ENCODE data around the gene IFI16. TPM values are rescaled to one million over a fixed set of nuclear protein-coding genes. Genes with fewer than 3 reads are reported as not detected.
A peak's percentile ranks its signal among the peaks of the same experiment; 100 is the strongest.

The IFI16 gene
- total RNA-seq, 1 donor from 2014 or later: 5.4 TPM

DNA sequence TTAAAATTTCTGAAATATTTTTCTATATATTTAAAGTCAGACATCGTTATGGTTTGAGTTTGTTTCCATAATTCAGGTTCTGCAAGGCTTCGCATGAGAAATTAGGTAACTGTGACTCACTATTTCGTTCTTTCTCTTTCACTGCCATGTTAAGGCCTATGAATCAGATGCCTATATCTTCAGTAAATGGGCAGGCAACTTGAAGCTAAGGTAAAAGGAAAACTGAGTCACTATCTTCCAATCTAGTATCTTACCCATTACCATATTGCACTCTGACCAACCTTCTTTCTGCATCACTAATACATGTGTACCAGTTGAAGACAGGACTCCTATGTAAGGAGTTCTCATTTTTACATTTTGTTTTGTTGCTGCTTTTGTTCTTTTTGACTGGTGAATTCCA lies 40.5 kb upstream of the IFI16 start:
- H3K36me3 ChIP-seq: no peaks in the 10 kb centered on the region
- no peak overlapping the region for H3K27ac ChIP-seq
- H4K20me1 ChIP-seq (ENCODE audit: low read depth): no peaks in the 10 kb centered on the region
- Mint-ChIP-seq H3K27ac (no peak overlapping the region), H3K27me3 (ENCODE audit: insufficient read depth, low read depth) (no peaks in the 10 kb centered on the region), H3K36me3 (no peaks in the 10 kb centered on the region), H3K4me3 (no peak overlapping the region), H3K9me3 (peaks cover 3% of the 10 kb centered on the region), H3K4me1 (no peaks in the 10 kb centered on the region)
- H3K79me2 ChIP-seq (ENCODE audit: low read depth): no peaks in the 10 kb centered on the region
- DNase-seq (ENCODE audit: low spot score): no peak
- no peak overlapping the region for H3K4me3 ChIP-seq
- no peaks in the 10 kb centered on the region for H3F3A ChIP-seq (ENCODE audit: low read depth)
- H2AFZ ChIP-seq (replicated peaks): no peak overlapping the region
- H3K9me3 ChIP-seq (ENCODE audit: low read depth): no peaks in the 10 kb centered on the region
- TF ChIP-seq EZH2phosphoT487 (IDR thresholded peaks at IDR 0.05) (no peak), EZH2 (IDR thresholded peaks at IDR 0.05) (no peak)
- TF ChIP-seq, protein P1, sequence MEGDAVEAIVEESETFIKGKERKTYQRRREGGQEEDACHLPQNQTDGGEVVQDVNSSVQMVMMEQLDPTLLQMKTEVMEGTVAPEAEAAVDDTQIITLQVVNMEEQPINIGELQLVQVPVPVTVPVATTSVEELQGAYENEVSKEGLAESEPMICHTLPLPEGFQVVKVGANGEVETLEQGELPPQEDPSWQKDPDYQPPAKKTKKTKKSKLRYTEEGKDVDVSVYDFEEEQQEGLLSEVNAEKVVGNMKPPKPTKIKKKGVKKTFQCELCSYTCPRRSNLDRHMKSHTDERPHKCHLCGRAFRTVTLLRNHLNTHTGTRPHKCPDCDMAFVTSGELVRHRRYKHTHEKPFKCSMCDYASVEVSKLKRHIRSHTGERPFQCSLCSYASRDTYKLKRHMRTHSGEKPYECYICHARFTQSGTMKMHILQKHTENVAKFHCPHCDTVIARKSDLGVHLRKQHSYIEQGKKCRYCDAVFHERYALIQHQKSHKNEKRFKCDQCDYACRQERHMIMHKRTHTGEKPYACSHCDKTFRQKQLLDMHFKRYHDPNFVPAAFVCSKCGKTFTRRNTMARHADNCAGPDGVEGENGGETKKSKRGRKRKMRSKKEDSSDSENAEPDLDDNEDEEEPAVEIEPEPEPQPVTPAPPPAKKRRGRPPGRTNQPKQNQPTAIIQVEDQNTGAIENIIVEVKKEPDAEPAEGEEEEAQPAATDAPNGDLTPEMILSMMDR (IDR thresholded peaks at IDR 0.05): no peak
- H3K4me1 ChIP-seq: no peaks in the 10 kb centered on the region
- H3K4me2 ChIP-seq: no peak overlapping the region
- no peaks in the 10 kb centered on the region for H3K27me3 ChIP-seq
- H3K9ac ChIP-seq: no peak overlapping the region

DNA sequence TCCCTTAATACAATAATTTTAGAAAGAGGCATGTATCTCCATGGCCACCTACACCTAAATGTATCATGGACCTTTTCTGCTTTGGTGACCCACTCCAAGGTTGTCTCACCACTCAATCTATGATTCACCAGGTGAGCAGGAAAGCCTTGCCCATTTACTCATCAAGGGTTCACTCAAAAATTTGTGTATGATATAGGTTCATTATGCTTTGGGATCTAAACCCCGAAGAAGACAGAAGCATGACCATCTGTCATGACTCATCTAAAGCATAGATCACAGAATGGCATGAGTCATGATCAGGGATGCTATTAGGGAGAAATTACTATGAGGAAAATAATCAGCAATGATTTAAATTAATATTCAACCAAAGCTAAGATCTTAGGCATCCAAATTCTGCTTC lies 39.9 kb upstream of the IFI16 start:
- no peak overlapping the region for H3K9ac ChIP-seq
- no peak overlapping the region for H2AFZ ChIP-seq (replicated peaks)
- H3K4me2 ChIP-seq: no peak overlapping the region
- H3K79me2 ChIP-seq (ENCODE audit: low read depth): no peaks in the 10 kb centered on the region
- H3K27me3 ChIP-seq: no peaks in the 10 kb centered on the region
- no peaks in the 10 kb centered on the region for H3K9me3 ChIP-seq (ENCODE audit: low read depth)
- H3K36me3 Mint-ChIP-seq: no peaks in the 10 kb centered on the region
- no peaks in the 10 kb centered on the region for H3F3A ChIP-seq (ENCODE audit: low read depth)
- H3K4me3 ChIP-seq: no peak overlapping the region
- no peaks in the 10 kb centered on the region for H3K36me3 ChIP-seq
- no peak for DNase-seq (ENCODE audit: low spot score)
- no peaks in the 10 kb centered on the region for H3K27me3 Mint-ChIP-seq (ENCODE audit: insufficient read depth, low read depth)
- H3K4me1 Mint-ChIP-seq: no peaks in the 10 kb centered on the region
- no peak for TF ChIP-seq EZH2 (IDR thresholded peaks at IDR 0.05)
- TF ChIP-seq, protein P1 (IDR thresholded peaks at IDR 0.05): no peak
- TF ChIP-seq EZH2phosphoT487 (IDR thresholded peaks at IDR 0.05): no peak
- no peak overlapping the region for H3K4me3 Mint-ChIP-seq
- no peaks in the 10 kb centered on the region for H4K20me1 ChIP-seq (ENCODE audit: low read depth)
- H3K27ac Mint-ChIP-seq: no peak overlapping the region
- no peaks in the 10 kb centered on the region for H3K4me1 ChIP-seq
- H3K27ac ChIP-seq: no peak overlapping the region
- peaks cover 3% of the 10 kb centered on the region for H3K9me3 Mint-ChIP-seq

DNA sequence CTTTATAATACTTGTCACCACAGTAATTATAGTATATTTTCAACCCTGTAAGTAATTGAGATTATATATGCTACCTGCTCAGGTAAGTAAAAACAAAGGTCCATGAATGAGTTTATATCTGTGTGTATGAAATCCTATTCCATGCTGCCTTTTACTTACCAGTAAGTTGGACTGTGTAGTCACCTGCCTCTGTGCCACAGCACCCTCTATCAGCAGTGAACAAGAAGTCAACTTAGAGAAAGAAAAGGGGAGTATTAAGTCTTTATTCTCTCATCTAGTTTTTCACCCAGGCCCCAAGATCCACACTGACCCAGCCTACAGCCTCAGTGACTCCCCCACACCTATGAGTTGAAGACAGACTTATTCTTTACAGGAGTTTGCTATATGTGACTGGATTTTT lies 36.9 kb upstream of the IFI16 start:
- H2AFZ ChIP-seq (replicated peaks): no peak overlapping the region
- Mint-ChIP-seq H3K9me3 (no peaks in the 10 kb centered on the region), H3K36me3 (no peaks in the 10 kb centered on the region), H3K27ac (no peak overlapping the region), H3K4me3 (no peak overlapping the region), H3K4me1 (peaks cover 7% of the 10 kb centered on the region), H3K27me3 (ENCODE audit: insufficient read depth, low read depth) (no peaks in the 10 kb centered on the region)
- no peaks in the 10 kb centered on the region for H3K36me3 ChIP-seq
- no peak overlapping the region for H3K4me2 ChIP-seq
- H3K27ac ChIP-seq: no peak overlapping the region
- no peak for TF ChIP-seq EZH2phosphoT487 (IDR thresholded peaks at IDR 0.05)
- TF ChIP-seq, protein P1 (IDR thresholded peaks at IDR 0.05): peak; percentile 46
- H3K27me3 ChIP-seq: no peaks in the 10 kb centered on the region
- DNase-seq (ENCODE audit: low spot score): peak; percentile 29
- no peaks in the 10 kb centered on the region for H3K9me3 ChIP-seq (ENCODE audit: low read depth)
- no peaks in the 10 kb centered on the region for H3F3A ChIP-seq (ENCODE audit: low read depth)
- no peak overlapping the region for H3K4me3 ChIP-seq
- no peaks in the 10 kb centered on the region for H3K79me2 ChIP-seq (ENCODE audit: low read depth)
- no peaks in the 10 kb centered on the region for H3K4me1 ChIP-seq
- no peaks in the 10 kb centered on the region for H4K20me1 ChIP-seq (ENCODE audit: low read depth)
- no peak overlapping the region for H3K9ac ChIP-seq

Data from neural progenitor cell (in vitro differentiated cells).